ENCODE measurements around the gene MOB3B.

DNA sequence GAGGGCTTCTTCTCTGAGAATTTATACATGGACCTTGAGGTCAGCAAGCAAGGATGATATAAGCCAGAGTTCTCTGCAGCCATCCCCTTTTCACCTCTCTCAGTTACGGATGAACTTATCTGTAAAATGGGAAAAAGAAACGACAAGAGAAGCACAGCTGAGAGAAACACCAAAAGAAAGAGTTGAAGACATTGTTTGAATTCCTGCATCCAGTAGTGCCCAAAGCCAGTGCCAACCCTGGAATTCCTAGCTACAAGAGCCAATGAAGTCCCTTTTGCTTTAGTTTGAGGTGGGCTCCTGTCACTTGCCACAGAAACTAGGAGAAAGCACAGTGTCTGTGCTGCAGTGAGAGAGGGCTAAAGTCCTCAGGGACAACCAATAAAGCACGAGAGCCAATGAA is 6.6 kb upstream of the MOB3B start:
- TF ChIP-seq FOXK2 (IDR thresholded peaks at IDR 0.05) (no peak), BHLHE40 (IDR thresholded peaks at IDR 0.05; ENCODE audit: borderline replicate concordance) (no peak), ARNT (IDR thresholded peaks at IDR 0.05) (no peak), L3MBTL2 (conservative IDR thresholded peaks at IDR 0.05) (no peak), HDGF (IDR thresholded peaks at IDR 0.05; ENCODE audit: borderline replicate concordance) (no peak), FOXA1 (IDR thresholded peaks at IDR 0.05) (no peak), NFRKB (IDR thresholded peaks at IDR 0.05) (no peak), SP1 (IDR thresholded peaks at IDR 0.05) (no peak), TARDBP (IDR thresholded peaks at IDR 0.05) (no peak), LEF1 (IDR thresholded peaks at IDR 0.05; ENCODE audit: borderline replicate concordance) (no peak), SUZ12 (IDR thresholded peaks at IDR 0.05) (no peak), FOXM1 (IDR thresholded peaks at IDR 0.05; ENCODE audit: borderline replicate concordance) (no peak)
- TF ChIP-seq, protein P1, sequence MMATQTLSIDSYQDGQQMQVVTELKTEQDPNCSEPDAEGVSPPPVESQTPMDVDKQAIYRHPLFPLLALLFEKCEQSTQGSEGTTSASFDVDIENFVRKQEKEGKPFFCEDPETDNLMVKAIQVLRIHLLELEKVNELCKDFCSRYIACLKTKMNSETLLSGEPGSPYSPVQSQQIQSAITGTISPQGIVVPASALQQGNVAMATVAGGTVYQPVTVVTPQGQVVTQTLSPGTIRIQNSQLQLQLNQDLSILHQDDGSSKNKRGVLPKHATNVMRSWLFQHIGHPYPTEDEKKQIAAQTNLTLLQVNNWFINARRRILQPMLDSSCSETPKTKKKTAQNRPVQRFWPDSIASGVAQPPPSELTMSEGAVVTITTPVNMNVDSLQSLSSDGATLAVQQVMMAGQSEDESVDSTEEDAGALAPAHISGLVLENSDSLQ (IDR thresholded peaks at IDR 0.05), result no peak
